HG02678 (cell line): Measurements from ENCODE around the gene HPS6.
"Not testable (repeated sequence)": the region's sequence is repeated elsewhere in the genome, so short reads cannot be mapped to it uniquely, and the experiment has no call there.

ENCODE experiments used
- ATAC-seq: cut with Tn5 transposase; IDR thresholded peaks from one replicate; pipeline ENCODE4 v1.9.1; 2021; ENCODE audit warnings: mild to moderate bottlenecking, moderate library complexity; ENCODE audit not compliant: unreplicated experiment

Gene HPS6

GRCh38 chr10:102064868-102065560 is at the start of gene HPS6:
HPS6 (plus strand) TSS chr10:102065349; CDS start chr10:102065475, 126 bp downstream.
- ATAC-seq, result peak; percentile 96

- ATAC-seq, result no peak
Measured at GRCh38 chr10:102016416-102016815, 48.7 kb upstream of the HPS6 start.

GRCh38 chr10:102017295-102017694 is 47.9 kb upstream of the HPS6 start:
- ATAC-seq, result no peak

- ATAC-seq, result no peak
Measured at GRCh38 chr10:102020938-102021337, 44.2 kb upstream of the HPS6 start.

DNA sequence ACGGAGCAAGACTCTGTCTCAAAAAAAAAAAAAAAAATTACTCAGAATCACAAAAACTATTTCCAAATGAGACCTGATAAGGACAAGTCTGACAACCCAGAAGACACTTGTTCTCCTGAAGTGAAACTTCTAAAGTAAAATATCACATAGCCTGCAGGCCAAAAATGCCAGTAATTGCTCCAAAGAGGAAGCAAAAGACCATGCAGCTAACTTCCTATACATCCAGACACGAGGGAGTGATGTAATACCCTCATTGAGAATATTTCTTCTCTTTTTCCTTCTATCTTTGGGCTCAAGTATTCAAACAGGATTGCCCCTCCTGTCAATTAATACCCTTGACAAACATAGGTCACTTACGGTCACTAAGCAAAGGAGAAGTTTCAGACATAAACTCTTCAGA is 40.4 kb upstream of the HPS6 start:
- ATAC-seq, result no peak

DNA sequence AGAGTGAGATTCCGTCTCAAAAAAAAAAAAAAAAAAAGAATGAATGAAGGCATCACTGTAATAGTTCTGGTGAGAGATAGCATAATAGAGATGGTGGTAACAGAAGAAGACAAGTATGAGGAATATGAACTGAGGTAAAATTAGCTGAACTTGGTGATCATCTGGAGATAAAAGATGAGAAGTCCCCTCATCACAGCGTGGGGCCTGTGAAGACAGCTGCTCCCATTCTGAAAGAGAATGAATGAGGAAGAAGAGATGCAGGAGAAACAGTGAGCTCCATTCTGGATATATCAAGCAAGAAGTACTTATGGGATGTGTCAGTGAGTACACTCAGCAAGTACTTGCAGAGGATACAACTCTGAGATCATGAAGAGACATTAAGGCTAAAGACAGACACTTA is 37.9 kb upstream of the HPS6 start:
- ATAC-seq, result no peak

DNA sequence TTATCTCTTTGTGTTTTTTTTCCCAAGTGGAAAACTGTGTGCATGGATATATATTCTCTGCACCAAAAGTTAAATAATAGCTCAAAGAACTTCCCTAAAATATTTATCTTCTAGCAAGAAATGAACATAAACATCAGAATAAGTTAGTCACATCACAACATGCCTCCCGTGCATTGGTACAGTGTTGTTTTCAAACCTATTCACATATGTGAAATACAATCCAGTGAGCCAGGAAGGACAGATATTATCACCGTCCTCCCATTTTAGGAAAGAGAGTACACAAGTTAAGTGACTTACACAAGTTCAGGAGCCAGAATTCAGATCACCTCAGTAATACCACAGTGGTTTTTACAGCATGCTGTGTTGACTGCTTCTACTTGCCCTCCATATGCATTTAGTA is 31.4 kb upstream of the HPS6 start:
- ATAC-seq, result no peak

DNA sequence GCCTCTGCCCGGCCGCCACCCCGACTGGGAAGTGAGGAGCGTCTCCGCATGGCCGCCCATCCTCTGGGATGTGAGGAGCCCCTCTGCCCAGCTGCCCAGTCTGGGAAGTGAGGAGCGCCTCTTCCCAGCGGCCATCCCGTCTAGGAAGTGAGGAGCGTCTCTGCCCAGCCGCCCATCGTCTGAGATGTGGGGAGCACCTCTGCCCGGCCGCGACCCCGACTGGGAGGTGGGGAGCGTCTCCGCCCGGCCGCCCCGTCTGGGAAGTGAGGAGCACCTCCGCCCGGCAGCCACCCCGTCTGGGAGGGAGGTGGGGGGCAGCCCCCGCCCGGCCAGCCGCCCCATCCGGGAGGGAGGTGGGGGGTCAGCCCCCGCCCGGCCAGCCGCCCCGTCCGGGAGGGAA is 29.3 kb upstream of the HPS6 start:
- not testable (repeated sequence) for ATAC-seq

DNA sequence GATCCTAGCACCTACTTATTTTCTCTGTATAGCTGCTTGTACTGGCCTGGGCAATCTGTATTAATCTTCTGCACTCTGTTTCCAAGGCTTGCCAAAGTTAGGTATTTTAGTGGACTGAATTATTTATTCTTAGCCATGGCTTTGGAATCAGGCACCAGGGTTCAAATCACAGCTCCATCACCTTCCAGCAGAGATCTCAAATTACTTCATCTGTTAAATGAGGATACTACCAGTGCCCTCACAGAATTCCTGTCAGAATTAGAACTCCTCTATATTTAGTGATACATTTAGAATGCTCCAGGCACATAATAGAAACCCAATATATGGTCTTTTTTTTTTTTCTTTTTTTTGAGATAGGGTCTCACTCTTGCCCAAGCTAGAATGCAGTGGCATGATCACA is 26.7 kb upstream of the HPS6 start:
- no peak for ATAC-seq

- ATAC-seq, result no peak
Measured at GRCh38 chr10:102040305-102041050, 24.7 kb upstream of the HPS6 start.

DNA sequence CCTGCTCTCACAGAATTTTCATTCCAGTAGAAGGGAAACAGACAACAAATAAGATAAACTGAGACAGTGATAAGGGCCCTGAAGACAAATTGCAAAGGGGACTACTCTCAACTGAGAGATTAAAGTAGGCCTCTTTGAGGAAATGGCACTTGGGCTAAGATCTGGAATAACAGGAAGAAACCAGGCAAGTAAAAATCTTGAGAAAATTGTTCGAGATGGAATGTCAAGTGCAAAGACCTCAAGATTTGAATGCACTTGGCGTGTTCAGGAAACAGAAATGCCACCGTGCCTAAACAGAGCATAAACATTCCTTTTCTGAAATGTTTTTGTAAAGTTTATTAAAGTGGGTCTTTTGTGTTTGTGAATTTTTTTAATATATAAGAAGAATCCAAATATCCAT is 19.9 kb upstream of the HPS6 start:
- ATAC-seq, result no peak

DNA sequence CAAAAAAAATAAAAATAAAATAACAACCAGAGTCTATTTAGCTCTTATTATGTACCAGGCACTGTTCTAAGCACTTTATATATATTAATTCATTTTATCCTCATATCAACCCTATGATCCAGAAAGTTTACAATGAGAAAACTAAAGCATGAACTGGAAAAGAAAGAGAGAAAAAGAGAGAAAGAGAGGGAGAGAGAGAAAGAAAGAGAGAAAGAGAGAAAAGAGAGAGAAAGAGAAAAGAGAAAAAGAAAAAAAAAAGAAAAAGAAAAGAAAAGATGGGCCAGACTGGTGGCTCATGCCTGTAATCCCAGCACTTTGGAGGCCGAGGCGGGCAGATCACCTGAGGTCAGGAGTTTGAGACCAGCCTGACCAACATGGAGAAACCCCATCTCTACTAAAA is 19.1 kb upstream of the HPS6 start:
- ATAC-seq, result no peak

GRCh38 chr10:102054881-102055646 is 10.1 kb upstream of the HPS6 start:
- not testable (repeated sequence) for ATAC-seq

DNA sequence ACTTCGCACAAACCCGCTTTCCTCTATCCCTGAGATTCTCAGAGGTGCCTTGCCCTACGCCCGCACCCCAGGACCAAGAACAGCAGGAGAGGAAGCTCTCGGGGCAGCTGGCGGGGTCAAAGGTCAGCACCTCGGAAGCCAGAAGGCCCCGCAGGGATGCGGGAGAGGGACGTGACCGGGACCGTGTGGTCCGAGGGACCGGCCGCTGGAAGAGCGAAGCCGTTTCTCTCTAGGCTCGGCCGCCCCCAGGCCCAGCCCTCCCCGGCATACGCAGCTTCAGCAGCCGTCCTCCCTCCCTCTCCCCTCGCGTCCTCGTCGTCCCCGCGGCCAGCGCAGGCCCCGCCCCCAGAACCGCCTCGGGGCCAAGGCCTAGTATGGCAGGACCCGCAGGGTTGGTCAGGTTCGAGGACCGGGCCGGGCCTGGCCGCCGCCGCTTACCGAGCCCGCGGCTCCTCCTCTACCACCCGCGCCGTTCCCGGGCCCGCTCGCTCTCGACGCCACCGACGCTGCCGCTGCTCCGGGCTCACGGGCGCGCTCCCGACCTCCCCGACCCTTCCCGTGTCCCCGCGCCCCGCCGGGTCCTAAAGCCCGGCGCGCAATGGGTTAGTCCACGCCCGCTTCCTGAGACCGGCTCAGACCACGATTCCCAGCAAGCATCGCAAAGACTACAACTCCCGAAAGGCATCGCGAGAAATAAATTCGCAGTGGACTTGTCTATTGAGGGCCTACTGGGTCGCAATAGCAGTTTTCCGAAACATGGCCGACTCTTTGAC is 9.3 kb upstream of the HPS6 start, which contains the start of gene ARMH3:
Gene ARMH3 (minus strand): TSS at position 527 of the 773 bp plus-strand sequence. CDS start 16,059 bp downstream, outside the sequence.
- peak; percentile 93 for ATAC-seq

DNA sequence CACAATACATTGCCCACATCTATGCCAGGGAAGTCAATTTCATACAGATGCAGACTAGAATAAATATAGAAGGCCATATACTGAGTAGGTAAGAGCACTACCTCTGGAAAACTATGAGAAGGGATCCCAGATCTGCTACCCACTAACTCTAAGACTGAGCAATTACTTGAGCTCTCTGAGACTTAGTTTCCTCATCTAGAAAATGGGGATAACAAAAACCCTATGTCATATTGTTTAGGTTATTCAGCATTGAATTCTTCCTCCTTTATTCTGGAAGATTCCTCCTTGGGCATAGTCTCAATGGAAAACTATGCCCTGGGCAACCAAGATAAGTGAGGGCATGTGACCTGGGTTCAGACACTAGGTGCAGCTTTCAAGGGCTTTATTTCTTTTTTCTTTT is 5.2 kb upstream of the HPS6 start:
- no peak for ATAC-seq

DNA sequence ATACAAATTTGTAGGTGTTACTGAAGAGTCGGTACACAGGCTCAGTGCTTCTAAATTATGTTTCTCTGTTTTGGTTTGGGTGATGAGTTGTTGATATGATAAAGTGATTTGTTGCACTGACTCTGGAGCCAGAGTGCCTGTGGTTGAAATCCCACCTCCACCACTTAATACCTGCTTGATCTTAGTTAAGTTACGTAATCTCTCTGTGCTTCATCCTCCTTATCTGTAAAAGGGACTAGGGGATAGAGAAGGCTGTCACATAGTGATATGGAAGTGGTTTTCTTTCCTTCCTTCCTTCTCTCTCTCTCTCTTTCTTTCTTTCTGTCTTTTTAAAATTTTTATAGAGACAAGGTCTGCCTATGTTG is 664 bp upstream of the HPS6 start:
- ATAC-seq, result no peak

- ATAC-seq, result peak; percentile 23
Measured at GRCh38 chr10:102065561-102066398, 631 bp downstream of the HPS6 start.

GRCh38 chr10:102066399-102067088 is 1.4 kb downstream of the HPS6 start:
- no peak for ATAC-seq
